ENCODE measurements around the gene FES.
"Not testable (repeated sequence)": the region's sequence is repeated elsewhere in the genome, so short reads cannot be mapped to it uniquely, and the experiment has no call there.

The FES gene

GRCh38 chr15:90839187-90840071 is 44.9 kb upstream of the FES start:
- TF ChIP-seq CTCF (IDR thresholded peaks at IDR 0.05; ENCODE audit: low read depth, low read length) (no peak), MYC (IDR thresholded peaks at IDR 0.05; ENCODE audit: low read depth, low read length) (peak; percentile 6; the same call in 1 of the 2 replicates)
- H3K4me3 ChIP-seq (ENCODE audit: low read depth, low read length): peak overlapping the region; percentile 49
- DNase-seq (ENCODE audit: low read depth): peak; percentile 95

GRCh38 chr15:90840157-90840855 is 44.0 kb upstream of the FES start:
- no peak for TF ChIP-seq MAX (IDR thresholded peaks at IDR 0.05; ENCODE audit: low read depth, low read length)
- no peak for TF ChIP-seq MYC (IDR thresholded peaks at IDR 0.05; ENCODE audit: low read depth, low read length)
- no peak for TF ChIP-seq POLR2A (IDR thresholded peaks at IDR 0.05; ENCODE audit: extremely low read depth, insufficient read length)
- TF ChIP-seq CTCF (IDR thresholded peaks at IDR 0.05; ENCODE audit: low read depth, low read length): no peak
- H3K4me3 ChIP-seq (ENCODE audit: low read depth, low read length): no peak overlapping the region
- DNase-seq (ENCODE audit: low read depth): no peak

- peak; percentile 36 for DNase-seq (ENCODE audit: low read depth)
- no peak overlapping the region for H3K4me3 ChIP-seq (ENCODE audit: low read depth, low read length)
- no peak for TF ChIP-seq MYC (IDR thresholded peaks at IDR 0.05; ENCODE audit: low read depth, low read length)
These were observed 43.4 kb upstream of the FES start for GRCh38 chr15:90840954-90841353.

GRCh38 chr15:90844696-90845095 is 39.6 kb upstream of the FES start:
- TF ChIP-seq MYC (IDR thresholded peaks at IDR 0.05; ENCODE audit: low read depth, low read length): no peak
- no peak for TF ChIP-seq MAX (IDR thresholded peaks at IDR 0.05; ENCODE audit: low read depth, low read length)
- TF ChIP-seq POLR2A (IDR thresholded peaks at IDR 0.05; ENCODE audit: extremely low read depth, insufficient read length): no peak
- TF ChIP-seq CTCF (IDR thresholded peaks at IDR 0.05; ENCODE audit: low read depth, low read length): no peak
- DNase-seq (ENCODE audit: low read depth): peak; percentile 63
- no peak overlapping the region for H3K4me3 ChIP-seq (ENCODE audit: low read depth, low read length)

GRCh38 chr15:90845201-90845949 is 38.9 kb upstream of the FES start:
- H3K4me3 ChIP-seq (ENCODE audit: low read depth, low read length): no peak overlapping the region
- peak; percentile 73 for TF ChIP-seq MAX (IDR thresholded peaks at IDR 0.05; ENCODE audit: low read depth, low read length)
- no peak for TF ChIP-seq POLR2A (IDR thresholded peaks at IDR 0.05; ENCODE audit: extremely low read depth, insufficient read length)
- no peak for TF ChIP-seq CTCF (IDR thresholded peaks at IDR 0.05; ENCODE audit: low read depth, low read length)
- peak; percentile 75 for TF ChIP-seq MYC (IDR thresholded peaks at IDR 0.05; ENCODE audit: low read depth, low read length)
- DNase-seq (ENCODE audit: low read depth): peak; percentile 87

GRCh38 chr15:90849424-90849823 is 34.9 kb upstream of the FES start:
- H3K4me3 ChIP-seq (ENCODE audit: low read depth, low read length); DNase-seq (ENCODE audit: low read depth): not testable (repeated sequence)

Data from NB4 (cell line).